ENCODE data around the gene EQTN. TPM values are rescaled to one million over a fixed set of nuclear protein-coding genes. Genes with fewer than 3 reads are reported as not detected.

Gene EQTN
- total and polyA plus RNA-seq, 2 of the 4 experiments (the other 2 are of a cell fraction) = not detected

Other genes with a start within 250 kb of the EQTN start
- 10.8 and 11.7 TPM in 2 replicates for gene TEK, start 187.9 kb downstream of the EQTN start, total RNA-seq (2012; rRNA removed)
- 4.9 and 6.3 TPM in 2 replicates for gene TEK, start 187.9 kb downstream of the EQTN start, polyA plus RNA-seq (2012; rRNA removed)
- gene IFNK, start 227.1 kb upstream of the EQTN start, total RNA-seq (2012; rRNA removed) = not detected in 2 replicates
- gene IFNK, start 227.1 kb upstream of the EQTN start, polyA plus RNA-seq (2012; rRNA removed) = not detected in 2 replicates
- gene MOB3B, start 232.7 kb upstream of the EQTN start, total RNA-seq (2012; rRNA removed) = under 0.01 TPM in 2 replicates
- 0.02 and 0.03 TPM in 2 replicates for gene MOB3B, start 232.7 kb upstream of the EQTN start, polyA plus RNA-seq (2012; rRNA removed)

Measured in IMR-90 (cell line).